CD4-positive, alpha-beta T cell (primary cell): Measurements from ENCODE around the gene CHST2. TPM values are rescaled to one million over a fixed set of nuclear protein-coding genes. Genes with fewer than 3 reads are reported as not detected.
A peak's percentile ranks its signal among the peaks of the same experiment; 100 is the strongest.

Source experiments
- ATAC-seq: fragments of 200-7000 bp; cut with Tn5 transposase; one replicate; pipeline ENCODE4 v1.10.0; 2022; ENCODE audit warnings: mild to moderate bottlenecking; ENCODE audit not compliant: poor library complexity
- CTCF ChIA-PET: fragments of 350-600 bp; sonication (Branson Sonifier 250); formaldehyde crosslinking; loops from one replicate; lab custom pipeline; 2021; ENCODE audit warnings: antibody characterized with exemption, inconsistent platforms; lab: Charles Lee
- POLR2A ChIA-PET: fragments of 350-600 bp; sonication (Branson Sonifier 250); formaldehyde crosslinking; loops from one replicate; lab custom pipeline; 2021; ENCODE audit warnings: antibody characterized with exemption, inconsistent platforms; lab: Charles Lee
- DNase-seq, 14 experiments: peaks; one replicate each; pipeline ENCODE4 v3.0.0-alpha.2; 2013 to 2020; ENCODE audit warnings: mixed read lengths in 2 of 14
- H3K27ac ChIP-seq, 2 donors: one replicate each; pipeline versions ENCODE4 v1.5.1 to v1.7.0; 2013; ENCODE audit warnings: low read length in 2 of 2, low read depth in 1 of 2, mild to moderate bottlenecking in 1 of 2
- H3K27me3 ChIP-seq, 2 experiments: 1 replicate in 1 of 2; 2 replicates in 1 of 2; pipeline versions ENCODE4 v1.6.1 to v1.7.0; 2013; ENCODE audit warnings: low read length in 2 of 2, control low read depth in 1 of 2, mild to moderate bottlenecking in 1 of 2, moderate library complexity in 1 of 2; ENCODE audit not compliant: insufficient read depth in 2 of 2, control insufficient read depth in 1 of 2
- H3K36me3 ChIP-seq: one replicate; pipeline ENCODE4 v1.6.1; 2013; ENCODE audit warnings: low read length, control low read depth; ENCODE audit not compliant: insufficient read depth
- H3K4me1 ChIP-seq: one replicate; pipeline ENCODE4 v1.6.1; 2013; ENCODE audit warnings: low read length, control low read depth; ENCODE audit not compliant: insufficient read depth
- H3K4me3 ChIP-seq: one replicate; pipeline ENCODE4 v1.5.1; 2013; ENCODE audit warnings: mild to moderate bottlenecking, low read length, moderate library complexity
- H3K9me3 ChIP-seq, 2 experiments: 1 replicate in 1 of 2; 2 replicates in 1 of 2; pipeline versions ENCODE4 v1.6.1 to v1.7.0; 2013; ENCODE audit warnings: low read length in 2 of 2, mild to moderate bottlenecking in 2 of 2, control low read depth in 1 of 2, moderate library complexity in 1 of 2; ENCODE audit not compliant: control insufficient read depth in 1 of 2, insufficient read depth in 1 of 2
- H3K27ac Mint-ChIP-seq: one replicate; pipeline ENCODE4 v1.8.0; 2020; ENCODE audit warnings: mixed read lengths
- H3K27me3 Mint-ChIP-seq: one replicate; pipeline ENCODE4 v1.8.0; 2021; ENCODE audit warnings: mixed read lengths
- H3K36me3 Mint-ChIP-seq: one replicate; pipeline ENCODE4 v1.8.0; 2021; ENCODE audit warnings: low read depth, mixed read lengths
- H3K4me1 Mint-ChIP-seq: one replicate; pipeline ENCODE4 v1.8.0; 2021; ENCODE audit warnings: low read depth, mixed read lengths
- H3K4me3 Mint-ChIP-seq: one replicate; pipeline ENCODE4 v1.8.0; 2020; ENCODE audit warnings: mild to moderate bottlenecking, mixed read lengths
- H3K9me3 Mint-ChIP-seq: one replicate; pipeline ENCODE4 v1.8.0; 2020; ENCODE audit warnings: mixed read lengths
- intact Hi-C, 2 experiments: fragments of 100-400 bp; cut with DNase I in 1 of 2; cut with micrococcal nuclease in 1 of 2; formaldehyde crosslinking; loops; one replicate each; pipeline versions ENCODE4 v1.15.1 to v1.9.0; 2023 to 2025; cut with DNase I, micrococcal nuclease
- total RNA-seq, 174 experiments: library from RNA in 2 of 174; stranded (reverse) in 2 of 174; gene quantifications; one replicate each; pipeline ENCODE4 v1.2.3 and lab custom pipeline; 2021 to 2026
- TF ChIP-seq, protein P1 (sequence below): fragments of 200-600 bp; IDR thresholded peaks from one replicate; pipeline ENCODE4 v1.8.0; 2022; ENCODE audit warnings: antibody characterized with exemption, mild to moderate bottlenecking

Gene CHST2
- total RNA-seq, 2 experiments from 2014 or later: 2.0 TPM

GRCh38 chr3:143170676-143171075 is 51.1 kb downstream of the CHST2 start:
- intact Hi-C loops: loop anchor here in 1 of 2 experiments (2.0 kb wide), 1 partner anchor 50 kb away; no protein-coding TSS in a partner anchor
- ATAC-seq: peak; percentile 40
- TF ChIP-seq, protein P1, sequence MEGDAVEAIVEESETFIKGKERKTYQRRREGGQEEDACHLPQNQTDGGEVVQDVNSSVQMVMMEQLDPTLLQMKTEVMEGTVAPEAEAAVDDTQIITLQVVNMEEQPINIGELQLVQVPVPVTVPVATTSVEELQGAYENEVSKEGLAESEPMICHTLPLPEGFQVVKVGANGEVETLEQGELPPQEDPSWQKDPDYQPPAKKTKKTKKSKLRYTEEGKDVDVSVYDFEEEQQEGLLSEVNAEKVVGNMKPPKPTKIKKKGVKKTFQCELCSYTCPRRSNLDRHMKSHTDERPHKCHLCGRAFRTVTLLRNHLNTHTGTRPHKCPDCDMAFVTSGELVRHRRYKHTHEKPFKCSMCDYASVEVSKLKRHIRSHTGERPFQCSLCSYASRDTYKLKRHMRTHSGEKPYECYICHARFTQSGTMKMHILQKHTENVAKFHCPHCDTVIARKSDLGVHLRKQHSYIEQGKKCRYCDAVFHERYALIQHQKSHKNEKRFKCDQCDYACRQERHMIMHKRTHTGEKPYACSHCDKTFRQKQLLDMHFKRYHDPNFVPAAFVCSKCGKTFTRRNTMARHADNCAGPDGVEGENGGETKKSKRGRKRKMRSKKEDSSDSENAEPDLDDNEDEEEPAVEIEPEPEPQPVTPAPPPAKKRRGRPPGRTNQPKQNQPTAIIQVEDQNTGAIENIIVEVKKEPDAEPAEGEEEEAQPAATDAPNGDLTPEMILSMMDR: no peak
- DNase-seq: peak in 4 of 14 experiments; percentile 25 to 36 (median 28)
- Mint-ChIP-seq H3K4me1 (peaks cover 85% of the 10 kb centered on the region), H3K36me3 (no peaks in the 10 kb centered on the region), H3K27ac (peak overlapping the region; percentile 85), H3K9me3 (no peaks in the 10 kb centered on the region), H3K27me3 (no peaks in the 10 kb centered on the region), H3K4me3 (peak overlapping the region; percentile 71)
- H3K4me3 ChIP-seq: no peak overlapping the region
- ChIA-PET CTCF (interaction anchor here (1.5 kb wide), 1 partner anchor 50 kb away, joined by 3 read pairs; no protein-coding TSS in a partner anchor), POLR2A (interaction anchor here (1.0 to 2.5 kb wide), 10 partner anchors 11 to 801 kb away, joined by 3 to 12 read pairs (median 6); partner anchors contain the start of genes CHST2, DIPK2A and U2SURP)
- H3K27ac ChIP-seq: peak overlapping the region; percentile 46 to 61
- H3K4me1 ChIP-seq: peaks cover 41% of the 10 kb centered on the region
- H3K27me3 ChIP-seq: no peaks in the 10 kb centered on the region
- no peaks in the 10 kb centered on the region for H3K9me3 ChIP-seq
- H3K36me3 ChIP-seq: no peaks in the 10 kb centered on the region

DNA sequence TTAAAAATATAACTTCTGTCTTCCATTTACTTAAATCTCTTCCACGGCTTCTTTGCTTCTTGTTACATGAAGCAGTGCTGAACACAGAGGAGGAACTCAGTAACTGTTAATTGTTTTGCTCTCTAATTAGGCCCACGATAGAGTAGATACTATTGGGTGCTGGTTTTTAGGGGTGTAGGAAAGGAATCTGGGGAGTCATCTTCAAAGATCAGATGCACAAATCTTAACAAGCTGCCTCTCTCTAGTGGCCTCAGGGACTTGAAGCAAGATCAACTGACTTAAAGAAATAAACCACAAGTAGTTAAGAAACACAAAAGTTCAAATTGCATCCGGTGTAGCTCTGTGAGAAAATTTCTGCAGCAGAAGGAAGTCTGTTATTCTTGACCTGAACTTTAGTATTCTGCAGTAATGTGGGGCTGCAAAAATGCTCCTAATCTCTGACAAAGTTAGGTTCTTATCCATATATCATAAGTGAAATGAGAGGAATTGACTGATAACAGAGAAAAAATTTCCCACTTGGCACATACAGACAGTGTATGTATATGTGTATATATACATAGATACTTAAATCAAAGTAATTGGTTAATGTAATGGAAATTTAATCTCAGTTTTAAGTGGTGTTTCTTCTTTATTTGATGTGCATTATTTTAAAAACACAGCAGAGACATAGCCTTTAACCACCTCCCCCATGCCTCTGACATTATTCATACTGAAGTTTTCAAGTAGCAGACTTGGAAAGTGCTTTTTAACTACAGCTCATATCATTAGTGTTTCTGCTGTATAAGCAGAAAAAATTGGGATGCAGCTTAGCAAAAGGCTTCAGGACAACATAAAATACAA is 51.8 kb downstream of the CHST2 start:
- Mint-ChIP-seq H3K4me1 (peaks cover 80% of the 10 kb centered on the region), H3K4me3 (peak overlapping the region; percentile 71), H3K27me3 (no peaks in the 10 kb centered on the region), H3K36me3 (no peaks in the 10 kb centered on the region), H3K27ac (peak overlapping the region; percentile 85), H3K9me3 (no peaks in the 10 kb centered on the region)
- Histone ChIP-seq H3K36me3 (no peaks in the 10 kb centered on the region), H3K27ac (peak overlapping the region; percentile 46 to 61), H3K4me1 (peaks cover 41% of the 10 kb centered on the region), H3K9me3 (peaks cover 0 to 3% of the 10 kb centered on the region in 2 experiments), H3K4me3 (no peak overlapping the region), H3K27me3 (no peaks in the 10 kb centered on the region)
- POLR2A ChIA-PET: interaction anchor here (0.6 to 2.5 kb wide), 12 partner anchors 12 to 801 kb away, joined by 3 to 12 read pairs (median 4); partner anchors contain the start of genes CHST2, DIPK2A and U2SURP
- intact Hi-C loops: loop anchor here in 1 of 2 experiments (2.0 kb wide), 1 partner anchor 51 kb away; no protein-coding TSS in a partner anchor
- CTCF ChIA-PET: interaction anchor here (1.5 kb wide), 1 partner anchor 51 kb away, joined by 3 read pairs; no protein-coding TSS in a partner anchor
- ATAC-seq (peak; percentile 63), DNase-seq (peak in 4 of 14 experiments; percentile 38 to 64 (median 42))
- TF ChIP-seq, protein P1: no peak

DNA sequence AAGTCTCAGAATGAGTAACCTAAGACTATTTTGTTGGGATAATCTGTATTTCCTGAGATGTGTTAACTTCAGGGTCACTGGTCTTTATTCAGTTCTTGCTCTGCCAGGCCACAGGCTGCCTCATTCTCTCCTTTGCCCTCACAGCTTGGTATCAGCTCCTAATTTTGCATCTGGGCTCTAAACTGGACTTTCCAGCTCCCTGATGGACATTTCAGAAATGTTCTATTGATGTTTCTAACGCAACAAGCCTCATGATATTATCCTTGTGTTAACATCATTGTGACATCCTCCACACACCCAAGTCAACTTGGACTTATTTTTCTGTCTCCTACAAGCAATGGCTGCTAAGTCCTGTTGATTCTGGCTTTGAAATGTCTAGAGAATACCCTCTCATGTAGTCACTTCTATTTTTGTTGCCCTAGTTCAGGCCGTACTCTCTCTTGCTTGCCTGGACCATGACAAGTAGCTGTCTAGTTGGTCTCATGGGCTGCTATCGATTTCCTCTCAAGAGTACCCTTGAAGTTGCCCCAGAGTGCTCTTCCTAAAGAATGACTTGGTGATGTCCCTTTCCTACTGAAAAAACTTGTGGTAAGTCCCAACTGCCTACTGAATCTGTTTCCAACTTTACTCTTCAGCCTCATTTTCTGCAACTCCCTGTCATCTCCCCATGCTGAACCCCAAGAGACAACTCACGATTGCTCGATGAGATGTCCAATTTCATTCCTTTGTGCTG is 52.7 kb downstream of the CHST2 start:
- DNase-seq: no peak
- ChIA-PET CTCF (no interaction called here), POLR2A (interaction anchor here (1.2 to 2.5 kb wide), 4 partner anchors 13 to 53 kb away, joined by 4 to 12 read pairs (median 8); partner anchors contain the start of gene CHST2)
- intact Hi-C loops: no loop called here
- H3K27me3 ChIP-seq: no peaks in the 10 kb centered on the region
- ATAC-seq: no peak
- TF ChIP-seq, protein P1: no peak
- no peaks in the 10 kb centered on the region for H3K36me3 Mint-ChIP-seq
- peaks cover 0 to 6% of the 10 kb centered on the region in 2 experiments for H3K9me3 ChIP-seq
- H3K4me3 ChIP-seq: no peak overlapping the region
- peak overlapping the region; percentile 66 for H3K4me3 Mint-ChIP-seq
- H3K27ac Mint-ChIP-seq: peak overlapping the region; percentile 85
- H3K27me3 Mint-ChIP-seq: no peaks in the 10 kb centered on the region
- peak overlapping the region; percentile 3 to 33 for H3K27ac ChIP-seq
- no peaks in the 10 kb centered on the region for H3K36me3 ChIP-seq
- H3K4me1 Mint-ChIP-seq: peaks cover 77% of the 10 kb centered on the region
- no peaks in the 10 kb centered on the region for H3K9me3 Mint-ChIP-seq
- peaks cover 41% of the 10 kb centered on the region for H3K4me1 ChIP-seq
